Measurements from ENCODE around the gene SPCS3.
"Not testable (repeated sequence)": the region's sequence is repeated elsewhere in the genome, so short reads cannot be mapped to it uniquely, and the experiment has no call there.

SPCS3 gene

DNA sequence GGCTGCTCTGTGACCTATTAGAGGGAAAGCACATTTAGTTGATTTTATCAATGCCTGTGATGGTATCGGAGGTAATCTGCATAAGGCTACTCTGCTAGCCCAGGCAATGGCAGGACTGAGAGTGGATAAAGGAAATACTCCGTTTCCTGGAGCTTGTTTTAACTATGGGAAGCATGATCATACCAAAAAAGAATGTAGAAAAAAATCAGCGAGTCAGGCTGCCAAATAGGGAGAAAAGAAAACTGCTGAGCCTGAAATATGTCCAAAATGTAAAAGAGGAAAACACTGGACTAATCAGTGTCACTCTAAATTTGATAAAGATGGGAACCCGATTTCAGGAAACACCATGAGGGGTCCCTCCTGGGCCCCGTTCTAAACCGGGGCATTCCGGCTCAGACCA, 25.6 kb downstream of the SPCS3 start:
- not testable (repeated sequence) for DNase-seq

DNA sequence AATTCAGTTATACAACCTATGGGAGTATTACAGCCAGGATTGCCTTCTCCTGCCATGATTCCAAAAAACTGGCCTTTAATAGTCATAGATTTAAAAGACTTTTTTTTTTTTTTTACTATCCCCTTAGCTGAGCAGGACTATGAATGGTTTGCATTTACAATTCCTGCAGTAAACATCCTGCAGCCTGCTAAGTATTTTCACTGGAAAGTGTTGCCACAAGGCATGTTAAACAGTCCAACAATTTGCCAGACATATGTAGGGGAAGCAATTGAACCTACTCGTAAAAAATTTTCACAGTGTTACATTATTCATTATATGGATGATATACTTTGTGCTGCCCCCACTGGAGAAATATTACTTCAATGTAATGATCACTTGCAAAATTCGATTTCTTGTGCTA, 27.1 kb downstream of the SPCS3 start:
- not testable (repeated sequence) for DNase-seq

DNA sequence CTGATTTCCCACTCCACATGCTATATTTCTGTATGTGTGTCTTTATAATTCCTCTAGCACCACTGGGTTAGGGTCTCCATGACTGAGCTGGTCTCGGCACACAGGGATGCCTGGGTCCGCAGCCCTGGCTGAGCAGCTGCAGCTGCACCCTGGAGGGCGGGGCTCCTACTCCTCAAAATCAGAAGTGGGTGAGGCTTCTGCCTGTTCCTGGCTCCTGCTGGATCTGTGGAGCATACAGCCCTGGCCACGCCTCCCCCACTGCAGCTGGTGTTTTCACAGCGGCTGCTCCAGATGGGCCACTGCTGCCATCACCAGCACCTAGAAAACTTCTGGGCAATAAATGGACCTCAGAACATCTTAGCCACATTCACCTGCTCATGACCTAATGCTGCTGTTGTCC, 30.9 kb downstream of the SPCS3 start:
- DNase-seq = peak in 2 of 51 donors; percentile 3 to 32

DNA sequence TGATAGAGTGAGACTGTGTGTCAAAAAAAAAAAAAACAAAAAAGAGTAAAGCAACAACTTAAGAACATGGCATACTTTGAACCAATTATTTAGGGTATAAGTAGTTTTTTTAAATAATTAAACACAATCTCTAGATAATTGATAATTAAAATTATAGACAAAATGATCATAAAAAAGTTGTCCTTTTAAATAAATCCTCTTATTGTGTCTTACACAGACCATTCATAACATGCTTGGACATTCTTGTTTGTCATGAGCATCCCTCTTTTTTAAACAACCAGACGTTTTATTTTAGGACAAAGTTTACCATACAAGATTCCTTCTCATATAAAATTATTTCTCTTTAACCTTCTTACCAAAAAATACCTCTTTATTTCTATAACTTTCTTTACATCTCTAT, 35.1 kb downstream of the SPCS3 start:
- DNase-seq = no peak

DNA sequence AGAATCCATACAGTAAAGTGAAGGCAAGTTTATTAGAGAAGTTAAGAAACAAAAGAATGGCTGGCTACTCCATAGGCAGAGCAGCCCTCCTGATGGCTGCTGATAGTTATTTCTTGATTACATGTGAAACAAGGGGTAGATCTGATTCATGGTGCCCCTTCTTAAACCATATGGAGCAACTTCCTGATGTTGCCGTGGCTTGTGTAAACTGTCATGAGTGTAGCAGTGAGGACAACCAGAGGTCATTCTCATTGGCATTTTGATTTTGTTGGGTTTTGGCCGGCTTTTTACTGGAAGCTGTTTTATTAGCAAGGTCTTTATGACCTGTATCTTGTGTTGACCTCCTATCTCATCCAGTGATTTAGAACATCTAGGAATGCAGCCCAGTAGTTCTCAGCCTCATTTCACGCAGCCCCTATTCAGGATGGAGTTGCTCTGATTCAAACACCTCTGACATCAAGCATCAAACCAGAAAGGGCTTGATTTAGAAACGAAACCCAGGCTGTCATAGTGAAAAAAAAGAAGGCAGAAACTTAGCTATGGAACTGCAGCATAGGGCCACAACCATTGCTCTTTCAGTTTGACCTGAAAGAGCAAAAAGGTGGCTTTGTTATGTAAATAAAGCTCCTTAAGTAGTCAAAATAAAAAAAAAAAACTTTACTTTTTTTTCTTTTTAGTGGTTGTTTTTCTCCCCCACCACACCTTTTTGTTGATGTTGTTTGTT, 37.8 kb downstream of the SPCS3 start:
- DNase-seq = no peak

DNA sequence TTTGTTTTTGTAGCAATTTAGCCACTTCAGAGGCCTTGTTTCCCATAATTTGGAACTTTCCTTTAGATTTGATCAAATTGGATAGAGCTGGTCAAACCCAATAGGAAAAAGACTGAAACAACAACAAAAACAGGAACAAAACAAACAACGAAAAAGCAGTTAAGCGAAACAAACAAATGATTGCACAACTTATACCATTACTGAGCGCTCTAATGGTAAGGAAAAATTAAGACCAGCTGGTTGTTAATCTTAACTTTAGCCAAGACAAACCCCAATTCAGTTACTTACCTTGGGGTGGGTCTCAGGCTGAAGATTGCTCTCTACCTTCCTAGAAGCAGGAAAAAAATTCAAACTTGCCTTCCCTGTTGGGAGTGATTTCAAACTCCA, 38.3 kb downstream of the SPCS3 start:
- no peak for DNase-seq

DNA sequence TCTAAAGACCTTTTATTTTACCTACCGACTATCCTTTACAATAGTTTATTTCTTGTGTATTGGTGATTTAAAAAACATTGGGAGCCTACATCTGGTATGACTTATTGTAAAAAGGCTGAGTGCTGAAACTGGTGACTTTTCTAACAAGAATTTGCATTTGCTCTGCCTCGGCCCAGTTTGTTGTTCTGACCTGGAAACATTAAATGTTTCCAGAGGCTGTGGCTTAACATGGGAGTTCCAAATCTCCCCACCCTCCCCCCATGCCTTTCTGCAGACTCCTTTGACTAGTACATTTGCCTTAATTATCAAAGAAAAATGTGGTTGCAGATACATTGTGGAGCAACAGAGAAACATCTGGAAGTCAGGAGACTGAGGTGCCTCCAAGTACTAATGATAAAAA, 39.8 kb downstream of the SPCS3 start:
- no peak for DNase-seq

DNA sequence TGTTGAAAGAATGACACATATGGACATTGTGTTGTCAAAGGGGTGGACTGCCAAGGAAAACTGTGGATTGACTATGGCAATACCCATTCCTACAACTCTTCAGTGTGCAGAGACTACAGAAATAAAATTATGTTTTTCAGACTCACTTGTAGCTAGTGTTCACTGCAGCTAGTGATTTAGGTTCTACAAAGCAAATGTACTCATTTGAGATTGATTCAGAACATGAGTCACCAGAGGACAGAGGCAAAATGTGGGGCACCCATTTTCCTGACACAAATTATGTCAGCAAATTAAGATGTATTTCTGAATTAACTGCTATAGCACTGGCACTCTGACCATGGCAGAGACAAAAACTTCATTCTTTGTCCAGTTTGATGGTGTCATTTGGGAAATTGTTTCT, 40.7 kb downstream of the SPCS3 start:
- DNase-seq = no peak

DNA sequence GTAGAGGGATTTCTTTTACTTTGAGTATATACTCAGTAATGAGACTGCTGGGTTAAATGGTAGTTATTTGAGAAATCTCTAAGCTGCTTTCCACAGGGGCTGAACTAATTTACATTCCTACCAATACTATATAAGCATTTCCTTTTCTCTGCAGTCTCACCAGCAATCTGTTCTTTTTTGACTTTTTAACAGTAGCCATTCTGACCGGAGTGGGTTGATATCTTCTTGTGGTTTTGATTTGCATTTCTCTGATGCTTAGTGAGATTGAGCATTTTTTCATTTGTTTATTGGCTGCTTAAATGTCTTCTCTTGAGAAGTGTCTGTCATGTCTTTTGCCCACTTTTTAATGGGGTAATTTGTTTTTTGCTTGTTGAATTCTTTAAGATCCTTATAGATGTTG, 43.3 kb downstream of the SPCS3 start:
- no peak for DNase-seq

DNA sequence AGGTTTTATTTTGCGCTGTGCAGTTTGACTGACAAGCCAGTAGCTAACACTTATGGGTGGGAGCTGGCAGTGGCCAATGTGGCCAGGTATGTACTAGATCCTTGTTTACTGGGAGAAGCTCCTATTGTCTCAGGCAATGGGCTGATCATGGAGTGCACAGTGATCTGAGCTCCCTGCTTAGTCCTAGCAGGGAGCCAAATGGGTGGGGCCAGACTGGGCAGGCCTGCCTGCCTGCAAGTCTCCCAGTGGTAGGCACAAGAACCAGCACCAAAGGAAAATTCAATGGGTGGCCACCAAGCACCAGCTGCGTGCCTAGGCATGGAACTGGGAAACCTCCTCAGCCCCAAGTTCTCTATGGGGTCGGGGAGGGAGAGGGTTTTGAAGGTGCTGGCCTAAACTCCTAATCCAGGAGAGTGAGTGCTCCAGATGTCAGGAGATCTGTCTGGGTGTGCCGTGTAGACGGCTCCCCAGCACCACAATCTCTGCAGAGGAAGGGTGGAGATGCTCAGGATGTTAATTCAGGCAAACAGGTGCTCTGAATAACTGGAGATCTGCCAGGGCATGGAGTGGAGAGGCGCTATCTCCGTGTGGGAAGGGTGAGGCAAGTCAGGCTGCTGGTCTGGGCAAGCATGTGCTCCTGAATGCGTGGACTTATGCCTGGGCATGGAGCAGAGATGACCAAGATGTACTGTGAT, 48.2 kb downstream of the SPCS3 start:
- DNase-seq = no peak

DNA sequence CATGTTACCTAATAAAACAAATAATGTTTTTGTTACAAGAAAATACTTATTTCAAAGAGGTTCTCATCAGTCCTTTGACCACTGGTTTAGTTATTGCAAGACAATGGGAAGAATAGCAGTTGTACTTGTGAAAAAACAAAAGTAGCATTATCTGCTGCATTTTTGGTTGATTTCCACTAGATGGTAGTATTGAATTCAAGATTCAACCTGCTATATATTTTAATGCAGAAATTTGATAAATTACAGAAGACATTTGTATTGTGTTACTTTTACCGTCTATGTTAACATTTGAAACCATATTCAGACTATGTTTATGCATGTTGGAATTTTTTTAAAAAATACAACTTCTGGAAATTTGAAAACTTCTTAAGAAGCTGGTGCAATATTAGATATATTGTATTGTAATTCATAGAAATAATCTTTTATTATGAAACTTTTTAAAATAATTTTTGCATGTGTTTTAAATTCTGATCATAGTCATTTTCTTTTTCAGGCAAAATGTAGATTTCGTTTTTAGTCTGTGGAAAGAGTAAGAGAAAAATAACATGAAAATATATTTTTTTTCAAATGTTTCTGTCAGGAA, 56.4 kb downstream of the SPCS3 start:
- no peak for DNase-seq

DNA sequence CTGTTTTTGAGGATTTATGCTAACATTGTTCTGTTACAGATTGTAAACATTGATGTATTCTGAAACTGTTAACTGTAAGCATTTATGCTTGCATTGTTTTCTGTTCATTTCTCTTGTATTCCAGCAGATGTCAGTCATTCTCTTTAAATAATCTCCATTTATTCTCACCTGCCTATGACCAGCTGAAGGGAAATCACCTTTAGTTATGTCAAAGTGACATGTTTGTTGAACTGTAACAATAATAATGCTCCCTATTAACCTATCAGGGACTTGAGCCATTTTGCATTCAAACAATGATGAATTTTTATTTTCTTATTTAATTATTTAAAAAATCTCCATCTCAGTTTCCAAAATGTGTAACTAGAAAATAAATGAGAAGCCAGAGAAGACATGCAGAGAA, 58.0 kb downstream of the SPCS3 start:
- peak in 1 of 51 donors; percentile 53 for DNase-seq

DNA sequence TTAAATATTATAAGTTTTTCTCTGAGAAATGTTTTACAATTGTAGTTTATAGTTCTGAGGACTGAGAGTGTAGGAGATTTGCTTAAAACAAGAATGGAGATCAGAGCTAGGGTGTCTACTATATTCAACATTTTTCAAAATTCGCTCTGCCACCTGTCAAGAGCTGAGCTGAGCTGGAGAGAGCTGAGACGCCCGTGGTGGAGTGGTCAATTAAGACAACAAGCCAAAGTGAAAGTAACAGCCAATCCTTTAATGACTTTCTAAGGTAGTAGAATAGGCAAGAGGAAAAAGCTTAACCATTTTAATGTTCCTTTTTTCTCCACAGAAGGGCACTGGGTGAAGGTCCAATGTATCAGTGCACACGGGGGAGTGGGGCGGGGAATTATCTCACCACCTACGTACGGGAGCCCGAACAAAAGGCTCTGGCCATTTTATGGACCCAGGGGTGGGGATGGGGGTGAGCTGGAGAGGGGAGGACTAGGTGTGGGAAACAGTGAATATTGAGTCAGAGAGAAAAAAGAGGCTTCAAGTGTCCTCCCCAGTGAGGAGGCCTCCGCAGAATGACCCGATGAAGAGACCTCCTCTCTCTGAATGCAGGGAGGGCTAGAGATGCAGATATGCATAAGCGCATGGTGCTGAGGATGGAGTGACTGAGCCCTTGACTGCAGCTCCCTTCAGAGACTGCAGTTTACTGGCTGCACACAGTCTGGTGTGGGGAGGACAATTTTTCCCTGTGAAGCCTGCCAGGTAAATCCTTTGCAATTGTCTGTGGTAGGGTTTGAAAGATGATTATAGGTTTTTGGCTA, 60.8 kb downstream of the SPCS3 start:
- DNase-seq = peak in 2 of 51 donors; percentile 1 to 8

All from hypothalamus (tissue), 51 donors.